ENCODE results near the gene TUBG2. TPM values are rescaled to one million over a fixed set of nuclear protein-coding genes. Genes with fewer than 3 reads are reported as not detected.

Gene TUBG2
- total and polyA plus RNA-seq, 10 donors = 4.9 to 24.9 (median 15.2) TPM

DNA sequence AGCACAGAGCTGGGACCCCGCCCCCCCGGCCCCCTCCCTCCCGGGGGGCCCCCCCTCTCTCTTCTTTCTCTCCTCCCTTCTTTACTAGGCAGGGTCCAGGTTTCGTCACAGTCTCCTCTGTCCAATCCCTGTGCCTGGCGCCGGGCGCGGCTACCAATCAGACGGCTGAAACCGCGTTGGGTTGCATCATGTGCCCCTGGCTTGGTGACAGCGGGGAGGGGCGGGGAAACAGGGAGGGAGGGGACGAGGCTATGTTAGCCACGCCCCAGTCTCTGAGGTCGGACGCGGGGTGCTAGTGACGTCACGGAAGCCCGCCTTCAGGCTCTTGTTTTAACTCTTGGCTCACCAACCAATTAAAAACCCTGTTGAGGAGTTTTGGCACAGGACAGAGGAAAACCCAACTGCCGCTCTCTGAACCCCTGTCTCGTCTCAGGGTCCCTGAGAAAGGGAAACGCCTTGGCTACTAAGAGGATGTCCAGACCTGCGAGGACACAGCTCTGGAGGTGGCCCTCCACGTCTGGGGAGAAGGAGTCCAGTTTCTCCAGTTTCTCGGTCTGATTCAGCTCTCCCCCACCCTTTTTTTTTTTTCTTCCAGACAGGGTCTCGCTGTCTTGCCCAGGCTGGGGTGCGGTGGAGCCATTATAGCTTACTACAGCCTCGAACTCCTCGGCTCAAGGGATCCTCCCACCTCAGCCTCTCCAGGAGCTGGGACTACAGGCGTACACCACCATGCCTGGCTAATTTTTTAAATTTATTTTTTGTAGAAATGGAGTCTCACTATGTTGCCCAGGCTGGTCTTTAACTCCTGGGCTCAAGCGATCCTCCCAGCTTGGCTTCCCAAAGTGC, 18.2 kb downstream of the TUBG2 start:
- H3K9me3 ChIP-seq = no peaks in the 10 kb centered on the region
- intact Hi-C loops (cut with DNase I; ENCODE audit: low total_unique reads) = loop anchor here (5.0 kb wide), 1 partner anchor 70 kb away; the partner anchor contains the start of genes RETREG3 and TUBG1
- peak in 1 of 11 experiments; percentile 32 for TF ChIP-seq CTCF (IDR thresholded peaks at IDR 0.05 in 8 of 11, conservative IDR thresholded peaks at IDR 0.05 in 3 of 11)
- peak; percentile 62 to 77 (median 67) for TF ChIP-seq POLR2AphosphoS5 (IDR thresholded peaks at IDR 0.05)
- TF ChIP-seq POLR2A (IDR thresholded peaks at IDR 0.05) = no peak
- H3K27me3 ChIP-seq (replicated peaks in 1 of 7) = peaks cover 0 to 71% (median 33%) of the 10 kb centered on the region in 7 donors
- DNase-seq = peak; percentile 99
- H3K27ac ChIP-seq = peak overlapping the region; percentile 58 to 96 (median 94)
- H3K36me3 ChIP-seq = peaks cover 0 to 14% (median 0%) of the 10 kb centered on the region in 6 donors
- H3K4me3 ChIP-seq = peak overlapping the region; percentile 66 to 90 (median 76)
- WGBS, 5 donors = 3 to 5% (median 4%) methylated on average over 28 to 33 of the region's 33 CpGs
- H3K4me1 ChIP-seq = peaks cover 58 to 99% (median 89%) of the 10 kb centered on the region in 6 donors

- no peak for TF ChIP-seq POLR2A (IDR thresholded peaks at IDR 0.05)
- TF ChIP-seq CTCF (IDR thresholded peaks at IDR 0.05 in 8 of 11, conservative IDR thresholded peaks at IDR 0.05 in 3 of 11) = peak in 1 of 11 experiments; percentile 12
- peak; percentile 64 to 82 (median 76) for TF ChIP-seq POLR2AphosphoS5 (IDR thresholded peaks at IDR 0.05)
- 0 to 4% (median 0%) methylated on average over 9 to 53 of the region's 53 CpGs for WGBS, 5 donors
- peaks cover 0 to 4% (median 0%) of the 10 kb centered on the region in 6 donors for H3K36me3 ChIP-seq
- peak; percentile 94 for DNase-seq
- peak overlapping the region; percentile 56 to 90 (median 76) for H3K4me3 ChIP-seq
- no peaks in the 10 kb centered on the region for H3K9me3 ChIP-seq
- intact Hi-C loops (cut with DNase I; ENCODE audit: low total_unique reads) = loop anchor here (5.0 kb wide), 1 partner anchor 71 kb away; the partner anchor contains the start of genes RETREG3 and TUBG1
- peak overlapping the region; percentile 58 to 96 (median 94) for H3K27ac ChIP-seq
- peaks cover 66 to 99% (median 94%) of the 10 kb centered on the region in 6 donors for H3K4me1 ChIP-seq
- H3K27me3 ChIP-seq (replicated peaks in 1 of 7) = peaks cover 0 to 71% (median 35%) of the 10 kb centered on the region in 7 donors
Observed at GRCh38 chr17:42677921-42678781, 19.1 kb downstream of the TUBG2 start.

- Histone ChIP-seq H3K4me1 (peaks cover 64 to 99% (median 95%) of the 10 kb centered on the region in 6 donors), H3K4me3 (peak overlapping the region in 7 of 8 donors; percentile 38 to 90 (median 79)), H3K27me3 (replicated peaks in 1 of 7) (peaks cover 0 to 71% (median 31%) of the 10 kb centered on the region in 7 donors), H3K9me3 (no peaks in the 10 kb centered on the region), H3K27ac (peak overlapping the region; percentile 58 to 96 (median 94)), H3K36me3 (no peaks in the 10 kb centered on the region)
- 4 to 7% (median 6%) methylated on average over 13 to 18 of the region's 18 CpGs for WGBS, 5 donors
- TF ChIP-seq POLR2AphosphoS5 (IDR thresholded peaks at IDR 0.05) (no peak), CTCF (IDR thresholded peaks at IDR 0.05 in 8 of 11, conservative IDR thresholded peaks at IDR 0.05 in 3 of 11) (no peak)
- intact Hi-C loops (cut with DNase I; ENCODE audit: low total_unique reads) = loop anchor here (5.0 kb wide), 1 partner anchor 72 kb away; the partner anchor contains the start of genes RETREG3 and TUBG1
- DNase-seq = no peak
Observed at GRCh38 chr17:42678951-42679491, 19.9 kb downstream of the TUBG2 start.
